ENCODE data around the gene RGS10.
A peak's percentile ranks its signal among the peaks of the same experiment; 100 is the strongest.
"Not testable (repeated sequence)": the region's sequence is repeated elsewhere in the genome, so short reads cannot be mapped to it uniquely, and the experiment has no call there.

RGS10 gene, protein sequence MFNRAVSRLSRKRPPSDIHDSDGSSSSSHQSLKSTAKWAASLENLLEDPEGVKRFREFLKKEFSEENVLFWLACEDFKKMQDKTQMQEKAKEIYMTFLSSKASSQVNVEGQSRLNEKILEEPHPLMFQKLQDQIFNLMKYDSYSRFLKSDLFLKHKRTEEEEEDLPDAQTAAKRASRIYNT

DNA sequence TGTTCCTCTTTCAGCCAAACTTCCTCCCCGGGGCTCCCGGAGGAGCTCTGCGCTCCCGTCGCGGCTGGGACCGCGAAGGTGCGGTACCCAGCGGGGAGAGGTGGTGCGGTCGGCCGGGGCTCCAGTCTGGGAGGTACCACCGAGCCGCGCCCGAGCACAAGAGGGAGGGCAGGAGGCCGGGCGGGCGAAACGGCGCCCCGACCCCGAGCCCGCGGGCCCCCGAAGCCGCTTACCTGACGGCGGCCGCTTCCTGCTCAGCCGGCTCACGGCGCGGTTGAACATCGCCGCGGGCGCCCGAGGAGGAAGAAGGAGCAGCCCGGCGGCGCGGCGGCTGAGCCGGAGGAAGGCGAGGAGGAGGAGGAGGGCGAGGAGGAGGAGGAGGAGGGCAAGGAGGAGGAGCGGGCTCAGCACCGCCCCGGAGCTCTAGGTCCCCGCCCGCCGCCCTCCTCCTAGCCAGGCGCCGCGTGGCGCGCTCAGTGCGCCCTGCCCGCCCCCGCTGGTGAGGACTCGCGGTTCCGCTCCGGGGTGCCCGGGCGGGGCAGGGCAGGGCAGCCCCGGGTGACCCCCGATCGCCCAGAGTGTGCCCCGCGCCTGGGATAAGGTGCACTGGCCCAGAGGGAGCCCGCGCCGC is at the start of gene RGS10:
Gene RGS10, minus strand, starts transcription at position 363 of the 631 bp plus-strand sequence. Its CDS starts 81 bp downstream, at position 282.
- peak; percentile 59 for DNase-seq

DNA sequence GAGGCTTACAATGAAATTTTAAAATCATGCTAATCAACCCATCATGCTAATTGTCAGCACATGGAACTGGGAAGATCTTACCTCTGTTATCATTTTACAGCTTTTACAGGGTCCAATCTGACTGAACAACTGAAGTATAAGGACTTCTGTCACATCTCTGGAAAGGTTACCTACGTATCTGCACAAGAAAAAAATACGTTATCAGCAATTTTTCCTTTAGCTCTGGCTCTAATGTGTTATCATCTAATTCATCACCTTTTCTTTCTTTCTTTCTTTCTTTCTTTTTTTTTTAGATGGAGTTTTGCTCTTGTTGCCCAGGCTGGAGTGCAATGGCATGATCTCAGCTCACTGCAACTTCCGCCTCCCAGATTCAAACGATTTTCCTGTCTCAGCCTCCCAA is 45.6 kb upstream of the RGS10 start:
- DNase-seq: no peak

DNA sequence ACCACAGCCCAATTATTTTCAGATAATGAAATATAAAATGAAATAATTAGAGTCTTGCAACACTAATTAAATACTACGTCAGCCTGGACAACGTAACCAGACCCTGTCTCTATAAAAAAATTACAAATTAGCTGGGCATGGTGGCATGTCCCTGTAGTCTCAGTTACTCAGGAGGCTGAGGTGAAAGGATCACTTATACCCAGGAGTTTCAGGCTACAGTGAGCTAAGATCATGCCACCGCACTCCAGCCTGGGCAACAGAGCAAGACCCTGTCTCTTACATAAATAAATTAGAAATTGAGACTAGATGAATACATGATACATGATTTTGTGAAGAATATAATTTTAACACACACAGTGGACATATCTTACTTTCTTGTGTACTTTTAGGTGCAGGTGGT is 35.8 kb upstream of the RGS10 start:
- DNase-seq: no peak

DNA sequence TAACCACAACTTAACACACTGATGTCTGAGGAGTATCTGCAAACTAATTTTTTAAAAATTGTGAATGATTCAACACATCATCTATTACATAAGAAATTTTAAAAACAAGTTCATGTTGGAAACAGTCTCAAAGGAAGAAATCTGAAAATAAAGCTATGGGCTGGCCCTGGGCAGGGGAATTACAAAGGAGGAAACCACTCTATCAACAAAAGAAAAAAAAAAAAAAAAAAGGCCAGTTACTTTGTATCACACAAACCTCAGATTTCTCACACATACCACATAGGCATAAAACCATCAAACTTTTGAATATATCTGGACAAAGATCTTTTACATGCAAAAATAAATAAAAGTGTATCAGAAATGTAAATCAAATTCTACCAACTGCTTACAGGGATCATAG is 33.5 kb upstream of the RGS10 start:
- DNase-seq: no peak

DNA sequence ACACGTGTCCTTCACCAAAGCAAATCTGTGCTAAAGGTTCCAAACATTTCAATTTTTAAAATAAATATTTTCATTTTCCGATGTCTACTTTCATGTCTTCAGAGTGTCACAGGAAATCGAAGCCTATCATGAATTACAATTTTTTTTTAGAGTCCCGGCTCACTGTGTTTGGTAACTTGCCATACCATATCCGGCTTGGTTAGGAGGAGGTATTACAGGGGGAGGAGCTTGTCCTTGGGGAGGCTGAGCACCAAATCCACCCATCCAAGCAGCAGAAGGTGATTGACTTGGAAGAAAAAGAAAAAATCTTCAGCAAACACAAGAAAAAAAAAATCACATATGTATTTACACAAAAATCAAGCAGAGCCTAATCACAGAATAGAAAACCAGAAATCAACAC is 33.0 kb upstream of the RGS10 start:
- no peak for DNase-seq

DNA sequence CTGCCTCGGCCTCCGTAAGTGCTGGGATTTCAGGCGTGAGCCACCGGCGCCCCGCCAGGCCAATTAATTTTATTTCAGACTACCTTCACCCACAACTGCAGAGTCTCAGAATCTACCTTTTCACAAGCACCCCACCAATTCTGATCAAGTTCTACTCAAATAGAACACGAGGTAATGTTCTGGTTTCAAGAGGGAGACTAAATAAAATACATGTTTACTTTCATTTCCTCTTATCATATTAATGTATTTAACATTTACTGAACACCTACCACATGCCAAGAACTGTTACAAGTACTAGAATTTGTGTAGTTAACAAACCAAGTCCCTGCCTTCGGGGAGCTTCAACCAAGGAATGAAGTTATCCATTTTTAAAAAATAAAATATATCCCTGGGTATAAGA is 25.5 kb upstream of the RGS10 start:
- no peak for DNase-seq

DNA sequence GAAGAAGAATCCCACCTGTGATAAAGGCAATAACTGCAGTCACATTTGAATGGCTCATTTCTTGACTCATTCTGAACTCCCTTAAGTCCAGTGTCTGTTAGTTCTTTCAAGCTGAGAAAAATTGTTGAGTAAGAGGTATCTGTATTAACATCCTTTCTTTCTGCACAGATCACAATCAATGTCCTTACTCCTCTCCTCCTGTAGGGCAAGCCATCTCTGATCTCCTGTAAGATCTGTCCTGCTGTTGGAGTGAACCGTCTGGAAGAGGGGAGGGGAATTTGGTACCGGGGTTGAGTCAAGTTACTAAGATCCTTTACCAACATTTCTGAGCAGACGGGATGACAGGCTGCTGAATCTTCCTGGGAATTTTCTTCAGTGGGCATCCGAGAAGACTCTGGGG is 19.6 kb upstream of the RGS10 start:
- DNase-seq: no peak

DNA sequence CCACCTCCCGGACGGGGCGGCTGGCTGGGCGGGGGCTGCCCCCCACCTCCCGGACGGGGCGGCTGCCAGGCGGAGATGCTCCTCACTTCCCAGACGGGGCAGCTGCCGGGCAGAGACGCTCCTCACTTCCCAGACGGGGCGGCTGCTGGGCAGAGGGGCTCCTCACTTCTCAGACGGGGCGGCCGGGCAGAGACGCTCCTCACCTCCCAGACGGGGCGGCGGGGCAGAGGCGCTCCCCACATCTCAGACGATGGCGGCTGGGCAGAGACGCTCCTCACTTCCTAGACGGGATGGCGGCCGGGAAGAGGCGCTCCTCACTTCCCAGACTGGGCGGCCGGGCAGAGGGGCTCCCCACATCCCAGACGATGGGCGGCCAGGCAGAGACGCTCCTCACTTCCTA is 17.0 kb upstream of the RGS10 start:
- DNase-seq: not testable (repeated sequence)

DNA sequence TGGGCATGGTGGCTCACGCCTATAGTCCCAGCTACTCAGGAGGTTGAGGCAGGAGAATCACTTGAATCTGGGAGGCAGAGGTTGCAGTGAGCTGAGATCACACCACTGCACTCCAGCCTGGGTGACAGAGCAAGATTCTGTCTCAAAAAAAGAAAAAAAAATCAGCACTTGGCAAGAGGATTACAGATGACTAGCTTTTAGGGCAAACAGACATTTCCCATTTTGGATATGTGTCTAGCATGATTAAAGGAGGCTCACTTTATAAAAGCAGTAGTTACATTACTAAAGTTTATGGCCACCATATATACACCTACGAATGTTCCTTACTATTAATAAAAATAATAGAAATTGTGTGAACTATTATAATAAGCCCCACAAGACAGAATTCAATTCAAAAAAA is 13.6 kb upstream of the RGS10 start:
- DNase-seq: not testable (repeated sequence)

DNA sequence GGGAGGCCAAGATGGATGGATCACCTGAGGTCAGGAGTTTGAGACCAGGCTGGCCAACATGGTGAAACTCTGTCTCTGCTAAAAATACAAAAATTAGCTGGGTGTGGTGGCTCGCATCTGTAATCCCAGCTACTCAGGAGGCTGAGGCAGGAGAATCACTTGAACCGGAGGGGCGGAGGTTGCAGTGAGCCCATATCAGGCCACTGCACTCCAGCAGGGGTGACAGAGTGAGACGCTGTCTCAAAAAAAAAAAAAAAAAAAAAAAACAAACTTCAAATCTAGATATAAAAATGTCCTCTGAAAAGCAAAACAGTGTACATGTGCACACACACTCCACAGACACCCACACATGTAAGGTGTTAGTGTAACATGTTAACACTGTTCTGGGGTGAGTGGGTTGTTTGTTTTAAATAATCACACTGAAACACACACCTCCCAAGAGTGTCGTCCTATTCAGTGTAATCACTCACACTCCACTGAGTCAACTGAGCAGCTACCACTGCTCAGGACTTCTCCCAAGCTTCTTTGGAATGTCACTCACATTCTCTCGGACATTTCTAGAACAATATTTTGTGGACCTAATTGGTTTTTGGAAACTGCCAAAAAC is 12.8 kb upstream of the RGS10 start:
- DNase-seq: no peak

DNA sequence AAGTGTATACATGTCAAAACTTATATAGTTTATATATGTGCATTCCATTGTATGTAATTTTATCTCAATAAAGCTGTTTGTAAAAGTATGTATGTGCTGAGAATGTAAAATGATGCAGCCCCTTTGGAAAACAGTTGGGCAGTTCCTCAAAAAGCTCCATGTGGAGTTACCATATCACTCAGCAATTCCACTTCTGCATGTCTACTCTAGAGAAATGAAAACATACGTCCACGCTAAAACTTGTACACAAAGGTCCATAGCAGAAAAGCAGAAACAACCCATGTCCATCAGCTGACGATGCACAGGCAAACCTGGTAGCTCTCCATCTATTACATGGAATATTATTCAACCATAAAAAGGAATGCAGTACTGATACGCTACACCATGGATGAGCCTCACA is 8.3 kb upstream of the RGS10 start:
- DNase-seq: no peak

DNA sequence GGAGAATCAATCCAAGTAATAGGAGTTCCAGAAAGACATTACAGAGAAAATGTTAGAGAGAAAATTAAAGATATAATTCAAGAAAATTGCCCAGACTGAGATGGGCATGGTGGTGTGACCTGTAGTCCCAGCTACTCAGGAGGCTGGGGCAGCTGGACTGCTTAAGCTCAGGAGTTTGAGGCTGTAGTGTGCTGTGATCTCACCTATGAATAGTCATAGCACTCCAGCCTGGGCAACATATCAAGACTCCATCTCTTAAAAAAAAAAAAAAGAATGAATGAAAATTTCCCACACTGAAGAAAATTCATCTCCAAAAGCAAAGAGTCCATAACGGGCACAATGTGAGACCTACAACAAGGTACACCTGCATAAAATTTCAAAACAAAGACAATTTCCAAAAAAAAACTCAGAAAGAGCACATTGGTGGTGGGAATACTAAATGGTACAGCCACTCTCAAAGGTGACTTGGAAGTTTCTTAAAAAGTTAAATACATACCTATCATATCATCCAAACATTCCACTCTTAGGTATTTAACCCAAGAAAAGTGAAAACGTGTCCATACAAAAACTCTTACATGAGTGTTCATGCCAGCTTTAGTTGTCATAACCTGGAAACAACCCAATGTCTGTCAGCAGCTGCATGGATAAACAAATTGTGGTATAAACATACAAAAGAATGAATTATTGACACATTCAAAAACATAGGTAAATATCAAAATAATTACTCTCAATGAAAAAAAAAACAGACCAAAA is 6.9 kb upstream of the RGS10 start:
- no peak for DNase-seq

DNA sequence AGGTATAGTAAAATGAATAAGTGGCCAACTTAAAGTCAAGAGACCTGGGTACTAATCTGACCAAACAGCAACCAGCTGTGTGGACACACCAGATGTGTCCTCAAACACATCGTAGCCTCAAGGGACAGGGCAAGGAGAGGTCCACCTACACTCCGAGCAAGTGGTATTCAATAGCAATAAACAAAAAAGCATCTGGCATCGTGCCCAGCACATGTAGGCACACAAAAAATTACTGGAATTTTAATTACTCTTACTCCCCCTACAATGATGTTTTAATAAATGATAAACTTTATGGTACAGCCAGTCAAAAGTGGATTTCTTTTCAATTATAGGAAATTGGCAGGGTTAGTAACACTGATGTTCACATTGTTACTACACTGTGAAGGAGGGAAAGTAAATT is 3.5 kb upstream of the RGS10 start:
- no peak for DNase-seq

DNA sequence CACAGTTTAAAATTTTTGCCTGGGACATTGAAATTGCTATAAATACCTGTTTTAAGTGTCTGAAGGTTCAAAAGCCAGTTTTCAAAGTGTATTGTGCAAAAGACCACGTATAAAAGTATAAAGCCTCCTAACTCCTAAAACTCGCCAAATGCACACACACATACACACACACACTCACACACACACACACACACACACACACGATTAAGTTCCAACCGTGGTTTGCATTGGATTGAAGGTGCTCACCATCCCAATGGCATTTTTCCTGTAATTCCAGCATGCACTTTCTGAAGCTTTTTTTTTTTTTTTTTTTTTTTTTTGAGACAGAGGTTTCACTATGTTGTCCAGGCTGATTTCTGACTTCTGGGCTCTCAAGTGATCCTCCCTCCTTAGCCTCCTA is 2.8 kb upstream of the RGS10 start:
- DNase-seq: no peak

DNA sequence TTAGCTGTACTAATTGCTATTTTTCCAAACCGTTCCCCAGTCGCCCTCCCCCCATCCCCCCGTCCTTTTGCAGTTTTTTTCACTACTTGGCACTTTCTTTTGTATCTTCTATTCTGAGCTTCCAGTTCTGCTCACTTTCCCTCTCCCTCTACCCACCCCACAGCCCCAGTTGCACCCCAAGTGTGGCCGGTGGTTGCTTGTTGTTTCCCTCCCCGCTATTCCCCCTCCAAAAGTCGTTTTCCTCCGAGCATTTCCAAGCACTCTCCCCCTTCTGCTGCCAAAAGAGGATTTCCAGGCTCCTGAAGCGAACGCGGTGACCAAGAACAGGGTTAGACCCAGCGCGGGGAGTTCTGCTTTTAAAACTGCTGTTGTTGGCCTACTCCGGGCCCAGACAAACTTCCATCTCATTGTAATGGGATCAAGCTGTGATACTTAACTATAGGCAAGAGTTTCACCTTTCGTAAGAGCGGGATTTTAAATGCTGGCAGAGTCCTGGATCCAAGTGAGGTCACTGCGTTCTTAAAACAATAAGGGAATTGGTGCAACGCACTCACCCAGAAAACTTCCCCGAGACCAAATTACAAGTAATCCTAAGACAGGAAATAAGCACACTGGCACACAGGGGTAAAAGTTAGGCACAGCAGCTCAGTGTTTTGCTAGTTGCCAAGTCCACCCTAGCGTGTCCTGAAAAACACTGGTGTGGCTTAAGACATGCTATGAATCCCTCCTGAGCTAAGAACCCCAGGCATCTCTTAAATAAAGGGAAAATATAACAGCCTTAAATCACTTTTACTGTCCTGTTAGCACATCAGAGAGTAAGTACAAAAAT is 1.5 kb upstream of the RGS10 start:
- no peak for DNase-seq

DNA sequence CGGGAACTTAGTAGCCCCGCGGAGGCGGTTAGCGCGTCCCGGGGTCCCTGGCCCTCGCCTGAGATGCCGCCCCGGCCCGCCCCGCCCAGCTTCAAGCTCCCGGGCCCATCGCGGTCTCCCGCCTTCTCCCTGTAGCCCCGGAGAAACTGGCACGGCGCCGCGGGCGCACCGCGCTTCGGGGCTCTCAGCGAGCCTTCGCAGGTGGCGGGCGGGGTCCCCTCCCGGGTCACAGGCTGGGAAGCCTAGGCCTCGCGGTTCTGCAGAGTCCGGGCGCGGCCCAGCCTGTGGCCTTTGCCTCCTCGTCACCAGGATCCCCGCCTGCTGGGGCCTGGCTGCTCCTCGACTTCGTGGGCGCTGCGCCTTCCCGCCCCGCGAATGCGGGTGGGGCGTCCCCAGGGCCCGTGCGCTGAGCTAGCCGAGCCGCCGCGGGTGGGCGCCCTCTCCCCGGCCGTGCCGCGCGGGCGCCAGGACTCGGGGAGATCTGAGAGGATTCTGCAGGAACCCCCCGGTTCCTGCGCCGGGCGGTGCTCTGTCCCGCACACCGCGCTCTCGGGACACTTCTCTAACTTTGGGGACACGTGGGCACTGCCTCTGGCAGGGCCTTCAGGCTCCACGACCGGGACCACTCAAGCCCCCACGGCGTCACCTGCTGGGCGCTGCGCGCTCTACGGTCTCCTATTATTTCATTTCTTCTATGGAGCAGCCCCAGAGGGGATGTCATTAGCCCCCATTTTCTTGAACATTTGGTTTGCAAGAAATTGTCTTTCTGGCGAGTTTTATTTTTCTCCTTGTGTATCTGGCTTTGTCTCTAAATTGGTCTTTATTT is 682 bp upstream of the RGS10 start:
- DNase-seq: peak; percentile 52

DNA sequence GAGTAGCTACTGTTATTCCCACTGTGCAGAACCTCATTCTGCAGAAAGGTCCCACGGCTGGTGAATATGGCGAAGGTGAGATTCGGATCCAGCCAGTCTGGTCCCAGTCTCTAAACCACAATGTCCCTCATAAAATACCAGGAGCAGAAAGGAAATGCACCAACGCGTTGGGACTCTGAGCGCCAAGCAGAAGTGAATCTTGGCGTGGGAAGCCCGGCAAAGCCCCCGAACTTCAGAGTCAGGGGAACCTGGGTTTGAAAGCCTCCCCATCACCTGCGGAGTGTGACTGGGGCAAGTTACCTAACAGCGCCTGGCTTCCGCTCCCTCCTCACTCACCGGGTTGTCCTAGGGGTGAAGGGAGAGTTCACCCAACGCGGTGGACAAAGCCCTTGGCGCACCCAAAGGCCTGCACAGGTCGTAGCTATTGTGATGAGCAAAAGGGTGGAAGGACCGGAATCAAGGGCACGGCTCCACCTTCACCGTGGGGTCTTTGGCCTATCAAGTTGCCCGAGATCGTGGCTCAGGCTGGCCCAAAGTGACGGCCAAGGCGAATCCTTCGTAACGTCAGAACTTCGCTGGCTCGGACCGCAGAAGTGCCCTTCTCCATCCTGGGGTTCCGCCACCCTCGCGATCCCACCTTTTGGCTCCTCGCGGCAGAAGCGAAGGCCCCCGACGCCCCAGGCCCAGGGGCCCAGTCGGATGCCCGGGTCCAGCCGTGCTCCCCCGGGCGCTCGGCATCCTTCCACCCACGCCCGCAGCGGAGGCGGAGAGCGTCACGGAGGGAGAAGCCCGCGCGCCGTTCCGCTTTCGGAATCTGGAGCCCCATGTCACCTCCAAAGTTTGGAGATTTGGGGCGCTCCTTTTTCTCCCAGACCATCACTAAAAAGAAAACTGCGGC is 811 bp downstream of the RGS10 start:
- DNase-seq: no peak

DNA sequence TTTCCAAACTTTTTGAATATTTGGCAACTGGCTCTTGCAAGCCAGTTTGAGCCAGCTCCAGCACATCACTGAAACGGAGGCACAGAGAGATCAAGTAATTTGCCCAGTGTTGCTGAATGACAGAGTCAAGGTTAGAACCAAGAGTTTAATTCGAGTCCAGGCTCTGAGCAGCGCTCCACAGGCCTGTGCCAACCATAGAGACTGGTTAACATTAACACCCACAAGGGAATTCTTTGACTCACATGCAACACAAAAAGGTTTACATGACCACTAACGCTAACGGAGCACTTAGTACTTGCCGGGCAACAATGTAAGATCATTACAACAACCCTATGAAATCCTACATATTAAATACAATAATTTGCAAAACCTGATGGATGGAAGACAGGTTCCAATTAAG is 1.5 kb downstream of the RGS10 start:
- DNase-seq: no peak

DNA sequence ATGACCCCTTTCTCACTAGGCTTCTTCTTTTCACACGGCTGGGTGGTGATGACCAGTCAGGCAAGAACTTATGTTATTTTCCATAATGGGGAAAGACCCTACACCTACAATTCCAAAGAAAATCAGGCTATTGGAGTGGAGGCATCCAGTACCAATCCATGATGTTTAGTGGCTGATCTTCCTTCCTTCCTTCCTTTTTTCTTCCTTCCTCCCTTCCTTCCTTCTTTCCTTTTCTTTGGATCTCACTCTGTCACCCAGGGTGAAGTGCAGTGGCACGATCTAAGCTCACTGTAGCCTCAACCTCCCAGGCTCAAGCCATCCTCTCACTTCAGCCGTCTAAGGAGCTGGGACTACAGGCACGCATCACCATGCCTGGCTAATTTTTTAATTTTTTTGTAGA is 2.5 kb downstream of the RGS10 start:
- no peak for DNase-seq

DNA sequence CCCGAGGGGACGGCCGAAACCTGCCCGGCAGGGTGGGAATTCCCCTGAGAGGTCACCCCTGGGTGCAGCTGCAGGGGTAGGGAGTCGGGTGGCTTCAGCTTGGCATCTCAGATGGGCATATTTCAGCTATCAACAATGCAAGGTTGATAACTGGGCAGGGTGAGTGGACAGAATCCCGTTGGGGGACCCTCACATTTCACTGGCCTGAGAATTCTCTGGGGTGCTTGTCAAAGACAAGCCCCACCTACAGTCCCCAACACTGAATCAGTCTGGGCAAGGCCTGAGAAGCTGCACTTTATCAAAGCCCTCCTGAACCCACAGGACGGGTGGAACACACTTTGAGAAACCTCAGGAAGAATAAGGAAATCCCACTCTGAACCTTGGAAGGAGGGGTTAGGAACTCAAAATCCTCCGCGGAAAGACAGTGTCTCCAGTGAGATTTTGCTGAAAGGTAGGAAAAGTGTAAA is 3.1 kb downstream of the RGS10 start:
- no peak for DNase-seq
